Stimulated activated CD8-positive, alpha-beta memory T cell treated with anti-CD3 and anti-CD28 coated beads, Interleukin-15, amount 100 ng/mL, for 4 hours (primary cell): ENCODE measurements around the gene PGP.
A peak's percentile ranks its signal among the peaks of the same experiment; 100 is the strongest.
"Not testable (repeated sequence)": the region's sequence is repeated elsewhere in the genome, so short reads cannot be mapped to it uniquely, and the experiment has no call there.

ENCODE experiments used
- DNase-seq, 2 donors: peaks; one replicate each; pipeline ENCODE4 v3.0.0-alpha.2; 2020; ENCODE audit warnings: low read depth in 2 of 2

Gene PGP

DNA sequence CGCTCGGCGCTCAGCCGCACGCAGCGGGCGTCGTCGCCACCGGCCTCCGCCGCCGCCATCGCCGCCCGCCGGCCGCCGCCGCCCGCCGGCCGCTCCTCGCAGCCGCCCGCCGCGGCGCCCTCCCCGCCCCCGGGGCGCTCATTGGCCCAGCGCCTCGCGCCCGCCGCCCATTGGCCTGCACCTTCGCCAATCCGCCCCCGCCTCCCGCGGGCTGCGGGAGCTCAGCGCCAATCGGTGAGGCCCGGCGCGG is at the start of gene PGP:
Gene PGP, minus strand, starts transcription at position 122 of the 250 bp plus-strand sequence. Its CDS starts 63 bp downstream, at position 59.
- no peak for DNase-seq

DNA sequence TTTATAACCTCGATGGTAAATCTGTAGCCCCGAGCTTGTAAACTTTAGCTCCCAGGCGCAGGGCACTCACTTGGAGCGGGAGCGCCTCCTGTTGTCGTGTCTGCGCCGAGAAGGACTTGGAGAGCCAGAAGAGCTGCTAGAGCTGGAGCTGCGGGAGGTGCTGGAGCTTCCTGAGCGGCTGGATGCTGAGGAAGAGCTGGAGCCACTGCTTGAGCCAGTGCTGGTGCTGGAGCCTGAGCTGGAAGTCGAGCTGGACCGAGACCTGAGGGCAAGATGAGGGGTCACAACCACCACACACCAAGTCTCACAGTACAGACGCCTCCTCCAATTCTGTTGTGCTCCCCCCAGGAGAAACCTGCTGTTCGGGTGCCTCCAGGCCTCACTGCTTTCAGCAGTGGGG is 48.4 kb upstream of the PGP start:
- not testable (repeated sequence) for DNase-seq

- DNase-seq: no peak
Observed at GRCh38 chr16:2260250-2260649, 45.6 kb upstream of the PGP start.

- DNase-seq: not testable (repeated sequence)
Observed at GRCh38 chr16:2258530-2258929, 43.9 kb upstream of the PGP start.

GRCh38 chr16:2257726-2258125 is 43.1 kb upstream of the PGP start:
- no peak for DNase-seq

DNA sequence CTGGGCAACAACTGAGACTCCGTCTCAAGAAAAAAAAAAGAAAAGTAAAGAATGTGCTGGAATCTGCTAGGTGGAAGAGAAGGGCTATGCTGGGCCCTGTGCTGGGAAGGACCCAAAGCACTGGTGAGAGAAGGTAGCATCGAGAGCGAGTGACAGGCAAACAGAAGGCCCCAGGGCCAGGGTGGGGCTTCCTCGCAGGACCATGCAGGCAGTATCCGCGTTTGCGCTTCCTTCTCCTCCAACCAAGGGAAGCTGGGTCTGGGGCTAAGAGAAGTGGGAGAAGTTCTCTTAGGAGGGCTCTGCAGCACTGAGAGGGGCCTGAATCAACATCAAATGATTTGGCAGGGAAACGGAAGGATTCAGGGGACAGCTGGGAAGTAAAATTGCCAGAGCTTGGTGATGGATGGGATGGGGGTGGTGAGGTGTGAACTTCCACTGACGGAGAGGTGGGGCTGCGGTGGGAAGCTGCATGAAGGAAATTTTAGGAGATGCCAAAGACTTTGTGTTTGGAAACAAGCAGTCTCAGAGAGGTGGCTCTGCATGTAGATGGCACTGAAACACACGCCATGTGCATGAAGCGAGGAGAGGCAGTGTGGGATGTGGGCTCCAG is 42.0 kb upstream of the PGP start:
- DNase-seq: no peak

GRCh38 chr16:2253293-2253692 is 38.7 kb upstream of the PGP start:
- DNase-seq: no peak

DNA sequence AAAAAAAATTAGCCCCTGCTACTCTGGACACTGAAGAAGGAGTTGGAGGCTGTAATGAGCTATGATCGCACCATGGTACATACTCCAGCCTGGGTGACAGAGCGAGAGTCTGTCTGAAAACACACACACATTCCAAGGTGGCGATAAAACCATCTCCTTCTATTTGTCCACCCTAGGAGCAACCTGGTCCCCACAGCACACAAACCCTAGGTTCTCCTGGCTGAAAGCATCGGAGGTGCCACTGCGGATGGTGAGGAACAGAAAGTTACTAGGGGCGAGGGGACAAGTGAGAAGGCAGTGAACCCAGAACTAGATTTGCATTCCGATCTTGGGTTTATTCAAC is 38.1 kb upstream of the PGP start:
- no peak for DNase-seq

DNA sequence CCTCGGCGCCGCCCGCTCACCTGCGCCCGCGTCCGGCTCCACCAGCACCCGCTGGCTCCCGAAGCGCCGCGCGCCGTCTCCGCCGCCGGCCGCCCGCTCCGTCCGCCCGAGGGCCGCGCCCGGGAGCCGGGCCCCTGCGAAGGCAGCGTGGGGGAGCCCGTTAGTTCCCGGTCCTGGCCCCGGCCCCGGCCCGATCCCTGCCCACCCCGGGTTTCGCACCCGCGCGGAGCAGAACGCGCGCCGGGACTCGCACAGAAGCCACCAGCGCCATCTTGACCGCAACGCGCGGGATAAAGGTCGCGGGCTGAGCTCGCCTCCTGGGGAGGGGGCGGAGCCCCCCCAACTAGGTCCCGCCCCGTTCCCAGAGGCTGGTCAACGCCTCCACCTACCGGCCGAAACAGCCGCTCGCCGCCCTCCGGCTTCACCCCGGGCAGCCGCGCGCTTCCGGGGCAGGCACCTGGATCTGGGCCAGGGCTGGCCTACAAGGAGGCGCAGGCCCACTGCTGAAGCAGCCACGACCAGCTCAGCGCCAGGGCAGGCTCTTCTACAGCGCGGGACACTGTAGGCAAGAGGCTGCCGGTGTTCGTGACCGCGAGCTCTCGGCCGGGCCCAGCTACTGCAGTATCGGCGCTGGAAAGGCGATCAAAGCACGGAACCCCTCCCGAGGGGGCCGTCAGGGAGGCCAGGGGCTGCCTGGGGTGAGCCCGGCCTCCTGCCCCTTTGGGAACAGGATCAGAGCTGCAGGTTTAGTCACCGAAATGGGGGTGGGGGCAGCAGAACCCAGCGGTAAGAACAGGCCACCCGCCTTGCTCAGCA is 36.9 kb upstream of the PGP start, which contains the start of gene ECI1:
Gene ECI1, minus strand, starts transcription at position 292 of the 816 bp plus-strand sequence. Its CDS starts 21 bp downstream, at position 271.
- peak; percentile 54 to 63 for DNase-seq

- no peak for DNase-seq
Observed at GRCh38 chr16:2250652-2251295, 36.1 kb upstream of the PGP start.

DNA sequence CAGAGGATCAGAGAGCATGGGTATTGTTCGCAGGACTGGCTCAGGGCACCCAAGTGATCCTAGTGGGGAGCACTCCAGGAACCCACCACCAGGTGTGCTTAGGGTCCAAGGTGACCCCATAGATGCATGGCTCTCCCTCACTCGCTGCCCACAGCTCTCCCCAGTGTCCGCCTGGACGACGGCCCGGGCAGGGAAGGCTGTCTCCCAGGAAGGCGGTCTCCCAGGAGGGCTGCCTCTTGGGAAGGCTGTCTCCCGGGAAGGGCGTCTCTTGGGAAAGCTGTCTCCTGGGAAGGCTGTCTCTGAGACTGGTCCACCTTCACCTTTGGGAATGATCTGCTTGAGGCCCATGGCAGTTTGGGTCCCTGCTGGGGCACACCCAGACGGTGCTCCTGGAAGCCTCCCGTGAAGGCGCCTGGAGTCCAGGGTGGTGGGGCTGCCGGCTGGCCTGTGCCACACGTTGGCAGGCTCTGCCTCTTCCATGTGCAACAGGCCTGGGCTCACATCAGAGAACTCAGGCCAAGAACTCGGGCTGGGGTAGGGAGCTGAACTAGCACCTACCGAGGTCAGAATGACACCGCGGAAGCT is 31.8 kb upstream of the PGP start:
- no peak for DNase-seq

DNA sequence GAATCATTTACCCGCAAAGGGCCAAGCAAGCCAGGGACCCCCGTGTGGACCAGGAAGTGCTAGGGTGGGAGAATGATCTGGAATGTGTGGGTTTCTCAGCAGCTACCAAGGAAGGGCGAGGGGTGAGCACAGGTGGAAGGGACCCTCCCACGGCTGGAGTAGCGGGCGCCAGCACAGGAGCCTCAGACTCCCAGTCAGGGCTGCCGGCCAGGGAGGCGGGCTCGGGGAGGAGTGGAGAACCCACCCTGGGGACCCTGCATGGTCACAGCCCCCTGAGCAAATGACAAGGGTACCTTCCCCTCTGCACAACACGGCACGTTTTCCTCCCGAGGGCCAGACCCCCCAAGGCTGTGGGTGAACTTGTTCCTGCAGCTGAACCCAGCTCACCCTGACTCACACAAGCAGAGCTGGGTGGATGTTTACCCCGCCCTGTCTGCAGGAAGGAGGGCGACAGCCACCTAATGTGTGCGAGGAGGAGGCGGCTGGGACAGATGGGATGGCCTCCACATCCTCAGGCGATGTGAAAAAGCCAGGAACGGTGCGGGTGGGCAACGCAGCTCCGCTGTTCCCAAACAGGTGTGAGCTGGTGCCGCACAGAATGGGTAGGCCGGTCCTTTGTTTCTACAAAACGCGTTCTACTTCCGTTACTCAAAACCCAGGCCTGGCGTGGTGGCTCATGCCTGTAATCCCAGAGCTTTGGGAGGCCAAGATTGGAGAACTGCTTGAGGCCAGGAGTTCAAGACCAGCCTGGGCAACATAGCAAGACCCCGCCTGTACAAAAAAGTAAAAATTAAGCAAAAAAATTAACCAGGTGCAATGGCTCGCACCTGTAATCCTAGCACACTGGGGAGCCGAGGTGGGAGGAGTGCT is 30.5 kb upstream of the PGP start:
- no peak for DNase-seq

DNA sequence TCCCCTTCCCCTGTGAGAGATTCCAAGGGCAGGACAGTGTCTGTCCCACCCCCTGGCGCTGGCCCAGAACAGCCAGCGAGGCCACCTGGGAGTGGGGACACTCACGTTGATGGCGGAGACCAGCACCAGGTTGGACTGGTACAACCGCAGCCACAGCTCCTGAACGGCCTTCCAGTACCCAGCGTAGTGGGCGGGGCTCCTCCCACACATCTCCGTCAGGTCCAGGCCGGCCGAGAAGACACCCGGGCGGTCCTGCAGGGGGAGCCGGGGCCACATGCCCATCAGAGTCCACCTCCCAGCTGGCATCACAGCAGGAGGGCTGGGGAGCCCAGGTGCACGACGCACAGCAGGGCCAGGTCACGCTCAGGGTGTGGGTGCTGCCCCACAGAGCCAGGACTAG is 29.7 kb upstream of the PGP start:
- DNase-seq: no peak

GRCh38 chr16:2243781-2244180 is 29.1 kb upstream of the PGP start:
- DNase-seq: no peak

DNA sequence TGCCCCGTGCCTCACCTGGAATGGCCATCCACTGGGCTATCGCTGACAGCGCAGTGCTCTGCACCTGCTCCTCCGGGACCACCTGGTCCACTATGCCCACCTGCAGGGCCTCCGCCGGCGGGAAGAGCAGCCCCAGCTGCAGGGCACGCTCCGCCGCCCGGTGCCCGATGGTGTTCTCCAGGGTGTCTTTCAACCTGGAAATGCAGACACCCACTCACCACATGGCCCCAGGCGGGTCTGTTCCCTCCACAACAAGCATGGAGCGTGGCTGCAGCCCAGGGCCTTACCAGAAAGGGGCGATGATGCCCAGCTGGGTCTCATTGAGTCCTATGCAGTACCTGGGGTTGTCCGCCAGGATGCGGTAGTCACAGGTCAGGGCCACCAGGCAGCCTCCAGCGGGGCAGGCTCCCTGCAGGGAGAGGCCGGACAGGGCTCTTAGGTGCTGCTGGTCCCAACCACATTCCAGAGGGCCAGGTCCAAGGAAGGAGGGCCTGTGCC is 28.4 kb upstream of the PGP start:
- no peak for DNase-seq

DNA sequence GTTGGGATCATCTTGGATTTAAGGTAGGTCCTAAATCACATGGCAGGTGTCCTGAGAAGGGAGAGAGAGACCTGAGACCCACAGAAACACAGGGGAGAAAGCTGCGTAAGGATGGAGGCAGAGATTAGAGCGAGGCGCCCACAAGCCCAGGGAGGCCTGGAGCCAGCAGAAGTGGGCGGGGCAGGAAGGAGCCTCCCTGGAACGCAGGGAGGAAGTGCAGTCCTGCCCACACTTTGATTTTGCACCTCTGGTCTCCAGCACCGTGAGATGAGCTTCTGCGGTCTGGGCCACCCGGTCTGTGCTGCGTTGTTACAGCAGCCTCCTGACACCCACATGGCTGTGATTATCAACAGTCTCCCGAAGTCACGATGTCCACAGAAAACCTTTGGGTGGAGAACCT is 28.0 kb upstream of the PGP start:
- no peak for DNase-seq

DNA sequence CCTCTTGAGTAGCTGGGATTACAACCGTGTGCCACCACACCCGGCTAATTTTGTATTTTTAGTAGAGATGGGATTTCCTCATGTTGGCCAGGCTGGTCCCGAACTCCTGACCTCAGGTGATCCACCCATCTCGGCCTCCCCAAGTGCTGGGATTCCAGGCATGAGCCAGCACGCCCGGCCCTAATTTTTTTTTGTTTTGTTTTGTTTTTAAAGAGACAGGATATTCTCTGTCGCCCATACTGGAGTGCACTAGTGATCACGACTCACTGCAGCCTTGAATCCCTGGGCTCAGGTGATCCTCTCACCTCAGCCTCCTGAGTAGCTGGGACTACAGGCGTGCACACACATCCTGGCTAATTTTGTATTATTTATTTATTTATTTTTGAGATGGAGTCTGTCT is 25.7 kb upstream of the PGP start:
- DNase-seq: not testable (repeated sequence)

- no peak for DNase-seq
Observed at GRCh38 chr16:2238838-2239675, 24.4 kb upstream of the PGP start.

- no peak for DNase-seq
Observed at GRCh38 chr16:2238150-2238837, 23.7 kb upstream of the PGP start.

DNA sequence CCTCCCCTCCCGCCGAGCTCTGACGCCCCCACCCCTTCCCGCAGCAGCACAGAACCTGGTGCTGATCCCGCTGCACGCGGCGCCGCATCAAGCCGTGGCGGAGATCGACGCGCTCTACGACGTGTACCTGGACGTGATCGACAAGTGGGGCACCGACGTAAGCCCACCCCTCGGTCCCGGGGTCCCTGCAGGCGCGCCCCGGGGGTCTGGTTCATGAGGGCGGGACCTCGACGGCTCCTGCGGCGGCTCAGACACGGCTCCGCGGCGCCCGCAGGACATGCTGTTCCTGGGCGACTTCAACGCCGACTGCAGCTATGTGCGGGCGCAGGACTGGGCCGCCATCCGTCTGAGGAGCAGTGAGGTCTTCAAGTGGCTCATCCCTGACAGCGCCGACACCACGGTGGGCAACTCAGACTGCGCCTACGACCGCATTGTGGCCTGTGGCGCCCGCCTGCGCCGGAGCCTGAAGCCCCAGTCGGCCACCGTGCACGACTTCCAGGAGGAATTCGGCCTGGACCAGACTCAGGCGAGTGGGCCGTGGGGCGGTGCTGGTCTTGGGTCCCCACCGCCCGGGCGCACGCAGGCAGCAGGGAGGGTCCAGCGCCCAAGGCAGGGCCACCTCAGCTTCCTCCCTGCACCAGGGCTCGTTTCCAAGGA is 23.0 kb upstream of the PGP start:
- DNase-seq: no peak
